ENCODE results near the gene GAPDHS.

The GAPDHS gene

GRCh38 chr19:35518313-35518712 is 14.9 kb upstream of the GAPDHS start:
- no peak for TF ChIP-seq ZNF274 (IDR thresholded peaks at IDR 0.05; ENCODE audit: low read depth, low read length)
- no peak overlapping the region for H3K4me3 ChIP-seq (ENCODE audit: low read length)

DNA sequence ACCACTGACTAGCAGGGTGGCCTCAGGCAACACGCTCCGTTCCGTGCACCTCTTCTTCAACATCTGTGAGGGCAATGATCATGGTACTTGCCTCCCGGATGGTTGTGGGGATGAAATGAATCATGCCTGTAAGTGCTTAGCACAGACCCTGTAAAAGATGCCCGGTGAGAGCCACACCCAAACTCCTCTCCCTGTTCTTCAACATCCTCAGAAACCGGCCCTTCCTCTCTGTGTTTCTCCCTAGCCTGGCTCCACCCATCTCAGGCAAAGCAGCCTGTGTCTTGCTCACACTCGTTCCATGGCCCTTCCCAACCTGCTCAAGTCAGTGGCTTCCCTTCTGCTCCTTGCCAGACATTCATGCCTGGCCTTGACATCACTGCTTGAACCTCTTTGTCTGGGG is 14.0 kb upstream of the GAPDHS start:
- H3K4me3 ChIP-seq (ENCODE audit: low read length) = no peak overlapping the region
- no peak for TF ChIP-seq ZNF274 (IDR thresholded peaks at IDR 0.05; ENCODE audit: low read depth, low read length)

DNA sequence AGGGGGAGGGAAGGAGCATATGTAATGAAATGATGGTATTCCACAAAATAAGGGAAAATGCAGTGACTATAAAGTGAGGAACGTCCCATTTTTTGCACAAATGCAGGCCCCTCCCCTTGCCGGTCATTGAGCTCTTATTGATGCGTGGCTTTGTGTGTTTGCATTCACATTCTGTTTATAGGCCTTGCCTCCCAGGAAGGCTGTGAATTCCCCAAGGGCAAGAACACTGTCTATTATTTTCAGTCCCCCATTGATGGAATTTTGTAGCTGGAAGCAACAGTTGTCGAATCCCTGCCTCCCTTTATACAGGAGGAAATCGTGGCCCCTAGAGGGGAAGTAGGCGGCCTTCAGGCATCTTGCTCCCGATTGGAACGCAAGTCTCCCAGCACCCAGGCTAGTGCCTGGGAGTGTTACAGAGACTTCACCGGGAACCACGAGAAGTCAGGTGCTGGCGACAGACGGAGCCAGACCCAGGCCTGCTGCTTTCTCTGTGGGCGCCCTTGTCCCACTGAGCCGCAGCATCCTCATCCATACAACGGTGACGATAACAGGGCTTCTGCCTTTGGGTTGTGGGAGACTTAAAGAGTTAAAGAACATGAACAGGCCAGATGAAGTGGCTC is 12.0 kb upstream of the GAPDHS start:
- TF ChIP-seq ZNF274 (IDR thresholded peaks at IDR 0.05; ENCODE audit: low read depth, low read length) = no peak
- no peak overlapping the region for H3K4me3 ChIP-seq (ENCODE audit: low read length)

GRCh38 chr19:35522745-35523327 is 10.4 kb upstream of the GAPDHS start:
- TF ChIP-seq ZNF274 (IDR thresholded peaks at IDR 0.05; ENCODE audit: low read depth, low read length) = no peak
- H3K4me3 ChIP-seq (ENCODE audit: low read length) = no peak overlapping the region

DNA sequence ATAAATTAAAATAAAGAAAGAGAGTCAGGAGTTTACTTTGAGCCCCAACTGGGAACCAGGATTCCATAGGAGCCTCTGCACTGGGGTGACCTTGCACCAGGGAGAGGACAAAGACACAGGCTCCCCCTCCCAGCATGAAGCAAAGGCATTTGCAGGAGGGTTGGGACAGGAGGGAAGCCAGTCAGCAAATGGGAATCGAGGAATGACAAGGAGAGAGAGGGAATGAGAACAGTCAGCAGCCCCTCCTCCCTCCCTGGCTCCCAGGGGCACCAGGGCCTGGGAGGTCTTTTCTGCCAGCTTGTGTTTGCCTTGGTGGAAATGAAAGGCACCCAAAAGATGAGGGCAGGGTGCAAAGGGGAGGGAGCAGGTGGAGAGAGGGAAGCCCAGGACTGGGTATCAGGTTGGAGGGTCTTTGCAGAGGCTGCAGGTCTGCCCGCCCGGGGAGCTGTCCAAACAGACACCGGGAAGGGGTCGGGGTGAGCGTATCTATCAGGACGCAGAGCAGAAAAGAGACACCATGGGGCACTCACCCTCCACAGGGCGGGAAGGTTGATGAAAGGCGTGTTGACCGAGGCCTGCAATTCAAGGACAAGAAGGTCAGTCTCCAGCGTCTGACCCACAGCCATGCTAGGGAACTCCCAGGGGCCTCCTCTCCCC is 8.9 kb upstream of the GAPDHS start:
- TF ChIP-seq ZNF274 (IDR thresholded peaks at IDR 0.05; ENCODE audit: low read depth, low read length) = no peak
- no peak overlapping the region for H3K4me3 ChIP-seq (ENCODE audit: low read length)

GRCh38 chr19:35525873-35526272 is 7.4 kb upstream of the GAPDHS start:
- TF ChIP-seq ZNF274 (IDR thresholded peaks at IDR 0.05; ENCODE audit: low read depth, low read length) = no peak
- H3K4me3 ChIP-seq (ENCODE audit: low read length) = no peak overlapping the region

GRCh38 chr19:35528218-35529038 is 4.8 kb upstream of the GAPDHS start, which contains the start of gene SBSN:
Gene SBSN, minus strand, starts transcription at chr19:35528311. Its CDS starts 30 bp downstream, at chr19:35528281.
- no peak for TF ChIP-seq ZNF274 (IDR thresholded peaks at IDR 0.05; ENCODE audit: low read depth, low read length)
- H3K4me3 ChIP-seq (ENCODE audit: low read length) = no peak within 1 kb of the TSS

- TF ChIP-seq ZNF274 (IDR thresholded peaks at IDR 0.05; ENCODE audit: low read depth, low read length) = no peak
- H3K4me3 ChIP-seq (ENCODE audit: low read length) = no peak overlapping the region
These were observed 3.7 kb upstream of the GAPDHS start for GRCh38 chr19:35529241-35530218.

DNA sequence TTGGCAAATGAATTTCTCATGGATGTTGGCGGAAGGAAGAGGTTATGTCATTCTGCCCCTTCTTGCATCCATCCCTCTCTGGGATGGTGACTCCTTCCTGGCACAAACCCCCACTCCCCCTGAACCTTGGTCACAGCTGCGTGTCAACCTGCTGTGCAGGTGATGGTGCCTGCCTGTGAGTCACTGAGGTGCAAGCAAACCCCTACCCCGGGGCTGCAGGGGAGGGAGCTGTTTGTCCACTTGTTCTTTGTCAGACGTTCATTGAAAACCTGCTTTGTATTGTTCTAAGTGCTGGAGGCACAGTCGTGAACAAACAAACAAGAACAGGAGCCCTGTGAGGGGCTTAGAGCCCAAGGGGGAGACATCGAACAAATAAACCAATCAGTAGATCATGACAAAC is 2.0 kb upstream of the GAPDHS start:
- no peak for TF ChIP-seq ZNF274 (IDR thresholded peaks at IDR 0.05; ENCODE audit: low read depth, low read length)
- H3K4me3 ChIP-seq (ENCODE audit: low read length) = no peak overlapping the region

GRCh38 chr19:35533822-35534392 is 651 bp downstream of the GAPDHS start:
- no peak for TF ChIP-seq ZNF274 (IDR thresholded peaks at IDR 0.05; ENCODE audit: low read depth, low read length)
- no peak overlapping the region for H3K4me3 ChIP-seq (ENCODE audit: low read length)

DNA sequence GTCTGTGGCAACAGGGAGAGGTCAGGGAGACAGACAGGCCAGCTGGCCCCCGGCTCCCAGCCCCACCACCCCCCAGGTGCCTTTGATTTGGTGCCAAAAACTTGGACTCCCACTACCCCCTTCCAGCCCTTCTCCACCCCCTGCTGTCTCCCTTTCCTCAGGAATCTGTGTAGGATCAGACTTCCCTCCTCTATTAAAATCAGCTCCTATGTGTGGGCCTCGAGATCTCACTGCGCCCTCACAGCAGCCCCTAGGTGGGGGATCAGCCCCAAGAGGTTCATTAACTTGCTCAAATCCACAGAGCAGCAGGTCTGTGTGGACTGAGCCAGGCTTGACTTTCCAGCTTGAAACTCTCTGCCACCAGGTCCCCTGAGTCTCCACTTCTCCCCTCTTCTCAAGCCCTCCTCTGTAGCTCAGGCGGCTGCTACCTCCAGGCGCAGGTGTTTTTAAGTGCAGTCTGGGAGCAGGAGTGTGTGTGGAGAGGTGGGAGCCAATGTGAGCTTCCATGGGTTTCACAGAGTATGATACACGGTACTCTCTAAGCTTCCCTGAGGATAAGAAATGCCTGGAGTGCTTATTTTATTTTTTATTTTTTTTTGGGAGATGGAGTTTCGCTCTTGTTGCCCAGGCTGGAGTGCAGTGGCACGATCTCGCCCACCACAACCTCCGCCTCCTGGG is 1.7 kb downstream of the GAPDHS start:
- no peak for TF ChIP-seq ZNF274 (IDR thresholded peaks at IDR 0.05; ENCODE audit: low read depth, low read length)
- no peak overlapping the region for H3K4me3 ChIP-seq (ENCODE audit: low read length)

DNA sequence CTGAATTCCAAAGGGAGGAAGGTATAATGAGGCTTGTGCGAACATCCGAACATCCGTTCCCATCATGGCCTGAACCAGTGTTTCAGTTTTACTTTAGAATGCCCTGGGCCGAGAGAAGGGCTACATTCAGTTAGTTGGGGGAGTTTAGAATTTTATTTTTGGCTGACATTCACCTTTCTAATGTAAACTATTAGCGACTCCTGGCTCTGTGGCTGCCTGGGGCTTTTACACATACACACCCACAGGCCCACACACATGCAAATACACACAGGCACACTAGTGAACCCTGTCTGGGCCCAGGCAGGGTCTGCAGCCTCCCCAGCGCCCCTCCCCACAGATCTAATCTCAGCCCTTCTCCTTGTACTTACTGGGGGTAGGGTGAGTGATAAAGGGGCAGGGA is 6.1 kb downstream of the GAPDHS start:
- TF ChIP-seq ZNF274 (IDR thresholded peaks at IDR 0.05; ENCODE audit: low read depth, low read length) = no peak
- no peak overlapping the region for H3K4me3 ChIP-seq (ENCODE audit: low read length)

DNA sequence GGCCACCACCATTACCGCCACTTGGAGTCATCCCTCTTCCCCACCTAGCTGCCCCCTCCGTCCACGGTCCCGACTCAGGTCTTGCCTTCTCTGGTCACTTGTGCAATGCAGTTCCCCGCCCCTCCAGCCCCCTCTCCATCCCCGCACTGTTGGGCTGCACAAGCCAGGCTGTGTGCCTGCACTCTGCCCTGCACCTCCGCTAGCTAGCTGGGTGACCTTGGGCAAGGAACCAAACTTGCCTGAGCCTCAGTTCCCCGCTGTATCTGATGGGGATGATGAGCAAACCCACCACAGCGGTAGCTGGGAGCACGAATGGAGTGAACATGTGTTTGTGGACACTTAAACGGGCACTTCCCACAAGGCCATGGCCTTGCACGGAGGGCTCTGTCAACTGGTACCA is 6.6 kb downstream of the GAPDHS start:
- no peak for TF ChIP-seq ZNF274 (IDR thresholded peaks at IDR 0.05; ENCODE audit: low read depth, low read length)
- H3K4me3 ChIP-seq (ENCODE audit: low read length) = no peak overlapping the region

Data from GM08714 (cell line).